Astrocyte (in vitro differentiated cells and primary cell): Measurements from ENCODE around the gene TMEM132C.

ENCODE experiments used
- EZH2 ChIP-seq: IDR thresholded peaks from 2 replicates; pipeline ENCODE4 v1.6.1; 2012; ENCODE audit warnings: mild to moderate bottlenecking, low read length, inconsistent platforms; ENCODE audit not compliant: insufficient read depth
- TF ChIP-seq, protein P1 (sequence below): IDR thresholded peaks from 2 replicates; pipeline ENCODE4 v1.5.1; 2011; ENCODE audit warnings: low read depth, mild to moderate bottlenecking, inconsistent platforms, low read length, moderate library complexity; ENCODE audit not compliant: insufficient read depth

DNA sequence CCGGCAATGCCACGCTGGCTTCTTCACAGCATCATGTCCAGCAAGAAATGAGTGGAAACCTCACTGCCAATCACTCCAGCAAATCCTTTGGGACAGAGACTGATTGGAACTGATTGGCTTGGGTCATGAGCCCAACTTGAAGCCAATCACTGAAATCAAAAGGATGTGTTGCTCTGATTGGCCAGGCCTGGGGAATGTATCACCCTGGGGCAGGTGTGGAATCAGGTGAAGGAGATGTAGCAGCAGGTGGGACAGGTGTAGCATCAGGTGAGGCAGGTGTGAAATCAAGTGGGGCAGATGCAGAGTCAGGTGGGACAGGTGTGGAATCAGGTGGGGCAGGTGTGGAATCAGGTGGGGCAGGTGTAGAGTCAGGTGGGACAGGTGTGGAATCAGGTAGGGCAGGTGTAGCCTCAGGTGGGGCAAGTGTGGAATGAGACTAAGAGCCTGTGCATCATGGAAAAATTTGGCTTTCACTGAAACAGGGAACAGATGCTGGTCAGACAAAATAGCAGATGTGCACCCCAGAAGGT, 350.4 kb downstream of the TMEM132C start:
- TF ChIP-seq, protein P1, sequence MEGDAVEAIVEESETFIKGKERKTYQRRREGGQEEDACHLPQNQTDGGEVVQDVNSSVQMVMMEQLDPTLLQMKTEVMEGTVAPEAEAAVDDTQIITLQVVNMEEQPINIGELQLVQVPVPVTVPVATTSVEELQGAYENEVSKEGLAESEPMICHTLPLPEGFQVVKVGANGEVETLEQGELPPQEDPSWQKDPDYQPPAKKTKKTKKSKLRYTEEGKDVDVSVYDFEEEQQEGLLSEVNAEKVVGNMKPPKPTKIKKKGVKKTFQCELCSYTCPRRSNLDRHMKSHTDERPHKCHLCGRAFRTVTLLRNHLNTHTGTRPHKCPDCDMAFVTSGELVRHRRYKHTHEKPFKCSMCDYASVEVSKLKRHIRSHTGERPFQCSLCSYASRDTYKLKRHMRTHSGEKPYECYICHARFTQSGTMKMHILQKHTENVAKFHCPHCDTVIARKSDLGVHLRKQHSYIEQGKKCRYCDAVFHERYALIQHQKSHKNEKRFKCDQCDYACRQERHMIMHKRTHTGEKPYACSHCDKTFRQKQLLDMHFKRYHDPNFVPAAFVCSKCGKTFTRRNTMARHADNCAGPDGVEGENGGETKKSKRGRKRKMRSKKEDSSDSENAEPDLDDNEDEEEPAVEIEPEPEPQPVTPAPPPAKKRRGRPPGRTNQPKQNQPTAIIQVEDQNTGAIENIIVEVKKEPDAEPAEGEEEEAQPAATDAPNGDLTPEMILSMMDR, result no peak
- TF ChIP-seq EZH2, result no peak
